ENCODE data around the gene EPHA2. TPM values are rescaled to one million over a fixed set of nuclear protein-coding genes. Genes with fewer than 3 reads are reported as not detected.
"Not testable (repeated sequence)": the region's sequence is repeated elsewhere in the genome, so short reads cannot be mapped to it uniquely, and the experiment has no call there.

EPHA2 gene
- polyA plus RNA-seq, 1 experiment = 26.5 TPM

GRCh38 chr1:16166117-16166516, 10.2 kb upstream of the EPHA2 start:
- H3K36me3 ChIP-seq (ENCODE audit: control insufficient read depth, insufficient read depth, low read length) = no peaks in the 10 kb centered on the region
- H3K27me3 ChIP-seq (ENCODE audit: control insufficient read depth, insufficient read depth, low read length) = no peaks in the 10 kb centered on the region
- TF ChIP-seq CTCF (IDR thresholded peaks at IDR 0.05; ENCODE audit: insufficient read depth, low read depth, low read length) = no peak
- ChIA-PET CTCF (interaction anchor here (0.6 to 1.4 kb wide), 4 partner anchors 11 to 86 kb away, joined by 3 to 4 read pairs (median 4); partner anchors contain the start of gene EPHA2), POLR2A (no interaction called here)
- no peak overlapping the region for H3K4me3 ChIP-seq (ENCODE audit: low read depth, low read length)
- no peak for DNase-seq (ENCODE audit: low read depth)

GRCh38 chr1:16165548-16165947, 9.7 kb upstream of the EPHA2 start:
- Histone ChIP-seq H3K4me3 (ENCODE audit: low read depth, low read length) (no peak overlapping the region), H3K27me3 (ENCODE audit: control insufficient read depth, insufficient read depth, low read length) (no peaks in the 10 kb centered on the region), H3K36me3 (ENCODE audit: control insufficient read depth, insufficient read depth, low read length) (no peaks in the 10 kb centered on the region)
- no peak for DNase-seq (ENCODE audit: low read depth)
- POLR2A ChIA-PET = no interaction called here
- TF ChIP-seq CTCF (IDR thresholded peaks at IDR 0.05; ENCODE audit: insufficient read depth, low read depth, low read length) = no peak
- CTCF ChIA-PET = interaction anchor here (0.6 to 1.4 kb wide), 5 partner anchors 10 to 92 kb away, joined by 3 to 4 read pairs (median 3); partner anchors contain the start of genes EPHA2 and FAM131C

- no peak overlapping the region for H3K4me3 ChIP-seq (ENCODE audit: low read depth, low read length)
- no peaks in the 10 kb centered on the region for H3K36me3 ChIP-seq (ENCODE audit: control insufficient read depth, insufficient read depth, low read length)
- ChIA-PET POLR2A (no interaction called here), CTCF (interaction anchor here (1.0 to 1.4 kb wide), 3 partner anchors 10 to 92 kb away, joined by 3 to 4 read pairs (median 3); partner anchors contain the start of genes EPHA2 and FAM131C)
- no peak for TF ChIP-seq CTCF (IDR thresholded peaks at IDR 0.05; ENCODE audit: insufficient read depth, low read depth, low read length)
- no peak for DNase-seq (ENCODE audit: low read depth)
- H3K27me3 ChIP-seq (ENCODE audit: control insufficient read depth, insufficient read depth, low read length) = no peaks in the 10 kb centered on the region
Measured at GRCh38 chr1:16165073-16165364, 9.2 kb upstream of the EPHA2 start.

- ChIA-PET POLR2A (no interaction called here), CTCF (interaction anchor here (0.6 to 2.3 kb wide), 5 partner anchors 9 to 91 kb away, joined by 3 to 8 read pairs (median 3); partner anchors contain the start of genes EPHA2 and FAM131C)
- no peak overlapping the region for H3K4me3 ChIP-seq (ENCODE audit: low read depth, low read length)
- no peaks in the 10 kb centered on the region for H3K27me3 ChIP-seq (ENCODE audit: control insufficient read depth, insufficient read depth, low read length)
- no peak for TF ChIP-seq CTCF (IDR thresholded peaks at IDR 0.05; ENCODE audit: insufficient read depth, low read depth, low read length)
- H3K36me3 ChIP-seq (ENCODE audit: control insufficient read depth, insufficient read depth, low read length) = no peaks in the 10 kb centered on the region
- DNase-seq (ENCODE audit: low read depth) = peak; percentile 90
Measured at GRCh38 chr1:16164213-16165072, 8.6 kb upstream of the EPHA2 start.

GRCh38 chr1:16163608-16164212, 7.8 kb upstream of the EPHA2 start:
- POLR2A ChIA-PET; H3K27me3 ChIP-seq (ENCODE audit: control insufficient read depth, insufficient read depth, low read length); H3K4me3 ChIP-seq (ENCODE audit: low read depth, low read length); H3K36me3 ChIP-seq (ENCODE audit: control insufficient read depth, insufficient read depth, low read length); DNase-seq (ENCODE audit: low read depth): not testable (repeated sequence)
- CTCF ChIA-PET = interaction anchor here (0.6 to 2.3 kb wide), 3 partner anchors 10 to 81 kb away, joined by 3 to 8 read pairs (median 4); no protein-coding TSS in a partner anchor

Data from BJ (cell line).